ENCODE results near the gene FERMT1.

Gene FERMT1

GRCh38 chr20:6108330-6108729 is 14.5 kb downstream of the FERMT1 start:
- no peak overlapping the region for H3K27ac ChIP-seq (ENCODE audit: poor library complexity, severe bottlenecking)
- DNase-seq (ENCODE audit: low spot score), result no peak

GRCh38 chr20:6104493-6105188 is 18.2 kb downstream of the FERMT1 start:
- TF ChIP-seq CTCF (IDR thresholded peaks at IDR 0.05; ENCODE audit: poor library complexity, severe bottlenecking), result no peak
- DNase-seq (ENCODE audit: low spot score) (no peak), ATAC-seq (ENCODE audit: low read depth) (no peak; the same call in 2 of the 3 replicates)
- Histone ChIP-seq H3K4me3 (ENCODE audit: severe bottlenecking) (no peak overlapping the region), H3K27me3 (ENCODE audit: insufficient read depth, poor library complexity, severe bottlenecking) (no peaks in the 10 kb centered on the region), H3K9me3 (ENCODE audit: severe bottlenecking) (no peaks in the 10 kb centered on the region), H3K4me1 (ENCODE audit: insufficient read depth, poor library complexity, severe bottlenecking) (peaks cover 10% of the 10 kb centered on the region), H3K36me3 (ENCODE audit: low read depth) (peaks cover 90% of the 10 kb centered on the region), H3K27ac (ENCODE audit: poor library complexity, severe bottlenecking) (no peak overlapping the region)

More at GRCh38 chr20:6108330-6108729, 14.5 kb downstream of the FERMT1 start:
- no peak for TF ChIP-seq CTCF (IDR thresholded peaks at IDR 0.05; ENCODE audit: poor library complexity, severe bottlenecking)
- Histone ChIP-seq H3K4me1 (ENCODE audit: insufficient read depth, poor library complexity, severe bottlenecking) (no peaks in the 10 kb centered on the region), H3K27me3 (ENCODE audit: insufficient read depth, poor library complexity, severe bottlenecking) (no peaks in the 10 kb centered on the region), H3K4me3 (ENCODE audit: severe bottlenecking) (no peak overlapping the region), H3K36me3 (ENCODE audit: low read depth) (peaks cover 92% of the 10 kb centered on the region), H3K9me3 (ENCODE audit: severe bottlenecking) (peaks cover 3% of the 10 kb centered on the region)
- ATAC-seq (ENCODE audit: low read depth), result no peak

- no peak for TF ChIP-seq CTCF (IDR thresholded peaks at IDR 0.05; ENCODE audit: poor library complexity, severe bottlenecking)
- Histone ChIP-seq H3K4me3 (ENCODE audit: severe bottlenecking) (no peak overlapping the region), H3K27me3 (ENCODE audit: insufficient read depth, poor library complexity, severe bottlenecking) (no peaks in the 10 kb centered on the region), H3K9me3 (ENCODE audit: severe bottlenecking) (no peaks in the 10 kb centered on the region), H3K27ac (ENCODE audit: poor library complexity, severe bottlenecking) (no peak overlapping the region), H3K36me3 (ENCODE audit: low read depth) (peaks cover 89% of the 10 kb centered on the region), H3K4me1 (ENCODE audit: insufficient read depth, poor library complexity, severe bottlenecking) (peaks cover 10% of the 10 kb centered on the region)
- ATAC-seq (ENCODE audit: low read depth) (no peak), DNase-seq (ENCODE audit: low spot score) (no peak)
Observed at GRCh38 chr20:6103301-6103700, 19.5 kb downstream of the FERMT1 start.

GRCh38 chr20:6101346-6101745 is 21.5 kb downstream of the FERMT1 start:
- TF ChIP-seq CTCF (IDR thresholded peaks at IDR 0.05; ENCODE audit: poor library complexity, severe bottlenecking), result no peak
- DNase-seq (ENCODE audit: low spot score) (no peak), ATAC-seq (ENCODE audit: low read depth) (0 out of 3 replicates have a peak, but pooled peaks have one; percentile 27)
- Histone ChIP-seq H3K27ac (ENCODE audit: poor library complexity, severe bottlenecking) (peak overlapping the region; percentile 14), H3K36me3 (ENCODE audit: low read depth) (peaks cover 92% of the 10 kb centered on the region), H3K4me1 (ENCODE audit: insufficient read depth, poor library complexity, severe bottlenecking) (peaks cover 10% of the 10 kb centered on the region), H3K27me3 (ENCODE audit: insufficient read depth, poor library complexity, severe bottlenecking) (no peaks in the 10 kb centered on the region), H3K4me3 (ENCODE audit: severe bottlenecking) (no peak overlapping the region), H3K9me3 (ENCODE audit: severe bottlenecking) (no peaks in the 10 kb centered on the region)

- Histone ChIP-seq H3K36me3 (ENCODE audit: low read depth) (peaks cover 92% of the 10 kb centered on the region), H3K27ac (ENCODE audit: poor library complexity, severe bottlenecking) (no peak overlapping the region), H3K9me3 (ENCODE audit: severe bottlenecking) (no peaks in the 10 kb centered on the region), H3K27me3 (ENCODE audit: insufficient read depth, poor library complexity, severe bottlenecking) (no peaks in the 10 kb centered on the region), H3K4me1 (ENCODE audit: insufficient read depth, poor library complexity, severe bottlenecking) (peaks cover 10% of the 10 kb centered on the region), H3K4me3 (ENCODE audit: severe bottlenecking) (no peak overlapping the region)
- TF ChIP-seq CTCF (IDR thresholded peaks at IDR 0.05; ENCODE audit: poor library complexity, severe bottlenecking), result no peak
- no peak for ATAC-seq (ENCODE audit: low read depth)
- DNase-seq (ENCODE audit: low spot score), result no peak
Observed at GRCh38 chr20:6100246-6100645, 22.6 kb downstream of the FERMT1 start.
